Right cardiac atrium (tissue), 5 donors: Measurements from ENCODE around the gene EPHA6. TPM values are rescaled to one million over a fixed set of nuclear protein-coding genes. Genes with fewer than 3 reads are reported as not detected.

ENCODE experiments used
- ATAC-seq, 2 donors: fragments of 200-7000 bp; cut with Tn5 transposase; one replicate each; pipeline versions ENCODE4 v1.8.0 to v1.9.1; 2020; ENCODE audit warnings: moderate library complexity in 2 of 2, mild to moderate bottlenecking in 1 of 2
- DNase-seq, 3 donors: peaks; one replicate each; pipeline ENCODE4 v3.0.0-alpha.2; 2020
- H3K27ac ChIP-seq: one replicate; pipeline ENCODE4 v1.5.1; 2013; ENCODE audit warnings: mild to moderate bottlenecking, low read length, control low read depth, moderate library complexity
- H3K27me3 ChIP-seq: one replicate; pipeline ENCODE4 v1.6.1; 2013; ENCODE audit not compliant: control insufficient read depth, insufficient read depth
- H3K4me1 ChIP-seq: one replicate; pipeline ENCODE4 v1.6.1; 2013; ENCODE audit warnings: low read length; ENCODE audit not compliant: control insufficient read depth, insufficient read depth
- H3K4me3 ChIP-seq: one replicate; pipeline ENCODE4 v1.5.1; 2013; ENCODE audit warnings: low read length, control low read depth
- H3K9me3 ChIP-seq: one replicate; pipeline ENCODE4 v1.6.1; 2013; ENCODE audit warnings: low read length; ENCODE audit not compliant: control insufficient read depth
- WGBS: extraction: QIAGEN DNeasy Blood & Tissue Kit; methylation state at CpG from one replicate; pipeline ENCODE4 v1.1.7; 2013; 5-methylcytosine and 5-hydroxymethylcytosine counted together
- intact Hi-C, 4 donors: fragments of 100-400 bp; cut with DNase I; formaldehyde crosslinking; loops; one replicate each; pipeline versions ENCODE4 v1.11.0 to v1.14.0; 2022 to 2023
- polyA plus RNA-seq: library from polyadenylated mRNA; stranded (reverse); fragments of 200-250 nt; gene quantifications from one replicate; pipeline ENCODE4 v1.2.3, GENCODE V29; 2013
- total RNA-seq, 4 donors: library from RNA; stranded (reverse); fragmentation: NEBNext Ultra II Directional; extraction: Animal tissue kit (Norgen Biotek cat#: 25700); gene quantifications; one replicate each; pipeline ENCODE4 v1.2.1, GENCODE V29; 2021
- donor health status: healthy with polysubstance abuse.
- donor health status: DM: no; HTN: yes; CAD: no.
- donor health status: DM: no; HTN: no; CAD: no.
- donor health status: DM: no; HTN: yes; CAD: no; lungs with severe emphysema.
- donor health status: DM: yes; HTN: yes; CAD: no.

EPHA6 gene
- total and polyA plus RNA-seq, 5 donors: 0.05 to 1.4 (median 0.59) TPM

DNA sequence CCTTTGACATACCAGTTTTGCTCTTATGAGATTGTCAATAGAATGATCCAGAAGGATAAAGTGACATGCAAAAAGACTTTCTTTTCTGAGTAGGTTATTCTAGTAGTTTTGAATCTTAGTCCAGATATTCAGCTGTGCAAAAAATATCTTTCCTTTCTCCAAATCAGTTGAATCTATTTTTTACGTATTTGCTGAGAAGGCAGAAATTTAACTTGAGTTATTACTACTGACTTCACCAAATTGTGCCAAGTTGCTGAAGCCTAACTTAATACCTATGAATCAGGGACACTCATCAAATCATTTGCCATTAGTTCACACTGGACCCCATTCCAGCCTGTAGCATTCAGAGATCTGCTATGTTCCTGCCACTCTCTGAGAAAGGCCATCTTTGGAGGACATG is 215.6 kb downstream of the EPHA6 start:
- 88% methylated on average over 1 of the region's 1 CpG for WGBS
- Histone ChIP-seq H3K9me3 (no peaks in the 10 kb centered on the region), H3K27me3 (no peaks in the 10 kb centered on the region), H3K4me3 (no peak overlapping the region), H3K27ac (no peak overlapping the region), H3K4me1 (no peaks in the 10 kb centered on the region)
- intact Hi-C loops: no loop called here
- DNase-seq (no peak), ATAC-seq (no peak)

DNA sequence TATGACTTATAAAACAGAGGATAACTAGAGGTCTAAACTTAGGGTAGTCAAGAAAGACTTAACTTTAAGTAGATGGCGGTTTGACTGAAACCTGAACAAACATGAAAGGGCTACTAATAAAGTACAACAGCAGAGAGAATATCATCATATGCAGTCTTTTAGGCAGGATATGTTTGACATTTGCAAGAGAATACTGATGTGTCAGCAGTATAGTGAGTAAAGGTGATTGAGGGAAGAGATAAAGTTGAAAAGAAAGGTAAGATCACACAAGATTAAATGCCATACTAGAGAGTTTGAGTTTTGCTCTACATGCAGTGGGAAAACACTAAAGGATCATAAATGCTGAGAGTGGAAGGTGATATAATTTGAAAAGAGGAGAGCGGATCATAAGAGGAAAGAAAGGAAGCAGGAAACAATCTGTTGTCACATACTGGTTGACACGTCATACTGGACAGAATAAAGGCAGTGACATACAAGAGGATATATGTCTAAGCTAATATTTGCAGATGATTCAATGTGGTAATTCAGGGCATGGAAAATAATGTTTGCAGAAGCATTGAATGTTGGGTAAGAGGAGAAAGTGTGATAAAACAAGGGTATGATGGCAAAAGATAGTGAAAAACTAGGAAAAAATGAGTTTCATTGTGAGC is 223.0 kb downstream of the EPHA6 start:
- H3K9me3 ChIP-seq: no peaks in the 10 kb centered on the region
- no peaks in the 10 kb centered on the region for H3K27me3 ChIP-seq
- WGBS: 78% methylated on average over 3 of the region's 3 CpGs
- no peak overlapping the region for H3K27ac ChIP-seq
- H3K4me3 ChIP-seq: no peak overlapping the region
- intact Hi-C loops: no loop called here
- H3K4me1 ChIP-seq: no peaks in the 10 kb centered on the region
- no peak for ATAC-seq
- no peak for DNase-seq

- DNase-seq (no peak), ATAC-seq (no peak)
- H3K27me3 ChIP-seq: no peaks in the 10 kb centered on the region
- no peak overlapping the region for H3K27ac ChIP-seq
- H3K4me3 ChIP-seq: no peak overlapping the region
- no peaks in the 10 kb centered on the region for H3K4me1 ChIP-seq
- no peaks in the 10 kb centered on the region for H3K9me3 ChIP-seq
- WGBS: 55% methylated on average over 2 of the region's 2 CpGs
- intact Hi-C loops: no loop called here
Observed at GRCh38 chr3:97043411-97043810, 229.0 kb downstream of the EPHA6 start.

DNA sequence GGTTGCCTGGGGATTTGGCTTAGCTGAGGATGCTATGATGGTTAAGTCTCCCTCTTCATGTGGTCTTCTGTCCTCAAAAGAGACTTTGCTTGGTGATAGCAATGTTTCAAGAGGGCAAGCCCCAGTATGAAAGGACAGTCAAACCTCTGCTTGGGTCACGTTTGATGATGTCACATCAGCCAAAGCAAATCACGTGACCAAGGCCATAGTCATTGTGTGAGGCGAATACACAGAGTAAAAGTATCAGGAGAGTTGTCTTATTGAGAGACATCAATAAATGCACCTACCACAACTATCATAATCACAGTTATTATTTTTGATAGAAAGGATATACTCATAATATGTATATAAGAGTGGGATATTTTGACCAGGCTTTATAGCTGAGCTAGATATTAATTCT is 243.0 kb downstream of the EPHA6 start:
- Histone ChIP-seq H3K4me1 (no peaks in the 10 kb centered on the region), H3K27me3 (no peaks in the 10 kb centered on the region), H3K9me3 (no peaks in the 10 kb centered on the region), H3K27ac (no peak overlapping the region), H3K4me3 (no peak overlapping the region)
- 85% methylated on average over 3 of the region's 3 CpGs for WGBS
- DNase-seq (no peak), ATAC-seq (no peak)
- intact Hi-C loops: no loop called here

GRCh38 chr3:97059168-97059567 is 244.8 kb downstream of the EPHA6 start:
- DNase-seq (no peak), ATAC-seq (no peak)
- intact Hi-C loops: no loop called here
- Histone ChIP-seq H3K27ac (no peak overlapping the region), H3K4me1 (no peaks in the 10 kb centered on the region), H3K27me3 (no peaks in the 10 kb centered on the region), H3K9me3 (no peaks in the 10 kb centered on the region), H3K4me3 (no peak overlapping the region)
- 63% methylated on average over 1 of the region's 1 CpG for WGBS

DNA sequence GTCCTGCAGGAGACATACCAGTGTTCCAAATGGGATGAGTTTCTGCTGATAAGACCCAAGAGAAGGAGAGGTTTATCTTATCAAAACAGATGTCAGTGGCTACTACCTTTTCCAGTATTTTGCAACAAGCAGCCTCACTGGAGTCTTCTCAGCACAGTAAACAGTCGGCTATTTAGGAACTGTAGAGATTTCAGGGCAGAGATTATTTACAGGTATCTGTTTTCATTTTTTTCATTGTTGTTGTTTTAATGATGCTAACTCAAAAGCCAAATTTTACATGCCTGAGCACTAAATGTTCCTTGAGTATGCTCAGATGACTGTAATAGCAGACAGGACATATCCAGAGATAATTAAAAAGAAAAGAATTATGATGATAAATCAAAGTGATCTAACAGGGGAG is 252.1 kb downstream of the EPHA6 start:
- Histone ChIP-seq H3K27me3 (no peaks in the 10 kb centered on the region), H3K9me3 (no peaks in the 10 kb centered on the region), H3K4me1 (no peaks in the 10 kb centered on the region), H3K27ac (no peak overlapping the region), H3K4me3 (no peak overlapping the region)
- intact Hi-C loops: no loop called here
- DNase-seq (no peak), ATAC-seq (no peak)
- WGBS: 15% methylated on average over 1 of the region's 1 CpG

GRCh38 chr3:97070302-97070701 is 255.9 kb downstream of the EPHA6 start:
- no peaks in the 10 kb centered on the region for H3K27me3 ChIP-seq
- no peak overlapping the region for H3K27ac ChIP-seq
- H3K9me3 ChIP-seq: no peaks in the 10 kb centered on the region
- ATAC-seq: no peak
- no peaks in the 10 kb centered on the region for H3K4me1 ChIP-seq
- intact Hi-C loops: no loop called here
- H3K4me3 ChIP-seq: no peak overlapping the region
- DNase-seq: no peak

- H3K27me3 ChIP-seq: no peaks in the 10 kb centered on the region
- H3K27ac ChIP-seq: no peak overlapping the region
- no peak overlapping the region for H3K4me3 ChIP-seq
- intact Hi-C loops: no loop called here
- no peaks in the 10 kb centered on the region for H3K4me1 ChIP-seq
- WGBS: 68% methylated on average over 2 of the region's 2 CpGs
- ATAC-seq (no peak), DNase-seq (no peak)
- no peaks in the 10 kb centered on the region for H3K9me3 ChIP-seq
Observed at GRCh38 chr3:97074546-97074945, 260.2 kb downstream of the EPHA6 start.

DNA sequence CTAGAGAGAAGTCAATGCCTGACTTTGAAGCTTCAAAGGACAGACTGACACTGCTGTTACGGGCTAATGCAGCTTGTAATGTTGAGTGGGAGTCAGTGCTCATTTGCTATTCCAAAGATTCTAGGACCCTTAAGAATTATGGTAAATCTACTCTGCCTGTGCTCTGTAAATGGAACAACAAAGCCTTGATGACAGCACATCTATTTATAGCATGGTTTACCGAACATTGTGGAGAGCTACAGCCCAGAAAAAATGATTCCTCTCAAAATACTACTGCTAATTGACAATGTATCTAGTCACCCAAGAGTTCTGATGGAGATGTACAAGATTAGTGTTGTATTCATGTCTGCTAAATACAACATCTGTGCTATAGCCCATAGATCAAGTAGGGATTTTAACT is 262.3 kb downstream of the EPHA6 start:
- 30% methylated on average over 2 of the region's 2 CpGs for WGBS
- no peak overlapping the region for H3K4me3 ChIP-seq
- no peak for ATAC-seq
- H3K9me3 ChIP-seq: no peaks in the 10 kb centered on the region
- no peaks in the 10 kb centered on the region for H3K27me3 ChIP-seq
- no peak overlapping the region for H3K27ac ChIP-seq
- intact Hi-C loops: no loop called here
- no peaks in the 10 kb centered on the region for H3K4me1 ChIP-seq
- DNase-seq: no peak

DNA sequence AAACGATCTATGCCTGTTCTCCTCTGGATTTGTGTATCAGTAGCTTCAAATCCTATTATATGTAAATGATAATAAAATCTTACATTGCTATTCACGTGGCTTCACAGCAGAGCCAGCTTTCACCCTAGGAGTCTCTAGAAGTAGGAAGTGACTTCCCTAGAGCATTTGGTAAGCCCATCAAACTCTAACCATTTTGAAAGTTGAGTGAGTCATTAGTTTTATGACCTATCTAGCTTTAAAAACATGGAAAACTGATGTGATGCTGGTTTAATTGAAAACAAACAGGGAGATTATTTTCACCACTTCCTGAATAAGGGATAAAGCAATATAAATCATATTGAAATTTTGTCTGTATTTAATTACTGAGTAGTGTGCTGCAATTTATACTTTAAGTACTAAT is 275.2 kb downstream of the EPHA6 start:
- Histone ChIP-seq H3K4me3 (no peak overlapping the region), H3K9me3 (no peaks in the 10 kb centered on the region), H3K27me3 (no peaks in the 10 kb centered on the region), H3K4me1 (no peaks in the 10 kb centered on the region), H3K27ac (no peak overlapping the region)
- no peak for ATAC-seq
- no peak for DNase-seq
- WGBS: 60% methylated on average over 2 of the region's 2 CpGs
- intact Hi-C loops: no loop called here

- no peak for ATAC-seq
- no peak for DNase-seq
- Histone ChIP-seq H3K4me3 (no peak overlapping the region), H3K4me1 (no peaks in the 10 kb centered on the region), H3K27ac (no peak overlapping the region), H3K27me3 (no peaks in the 10 kb centered on the region), H3K9me3 (no peaks in the 10 kb centered on the region)
- intact Hi-C loops: no loop called here
Observed at GRCh38 chr3:97102641-97103040, 288.2 kb downstream of the EPHA6 start.

DNA sequence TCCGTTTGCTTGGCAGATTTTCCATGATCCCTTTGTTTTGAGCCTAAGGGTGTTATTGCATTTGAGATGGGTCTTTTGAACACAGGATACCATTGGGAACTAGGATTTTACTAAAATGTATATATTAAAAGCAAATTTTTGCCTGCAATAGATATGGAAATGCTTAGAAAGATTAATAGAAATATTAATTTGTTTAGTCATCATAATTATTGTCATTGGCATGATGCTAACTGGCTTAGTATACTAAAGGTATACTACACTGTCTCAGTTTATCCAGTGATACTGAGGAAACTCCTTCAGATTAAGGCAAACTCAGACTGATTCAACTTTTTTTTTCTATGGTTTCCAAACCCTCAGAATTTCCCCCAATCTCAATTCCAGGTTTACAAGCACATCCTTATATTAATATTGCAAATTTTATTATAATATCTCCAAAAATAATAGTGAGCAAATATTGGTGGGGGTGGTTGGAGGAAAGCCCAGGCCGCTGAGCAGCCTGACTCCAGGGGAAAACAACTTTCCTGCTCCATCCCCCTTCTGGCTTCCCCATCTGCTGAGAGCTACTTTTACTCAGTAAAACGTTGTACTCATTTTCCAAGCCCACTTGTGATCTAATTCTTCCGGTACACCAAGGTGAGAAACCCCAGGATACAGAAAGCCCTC is 291.7 kb downstream of the EPHA6 start:
- Histone ChIP-seq H3K4me1 (no peaks in the 10 kb centered on the region), H3K9me3 (no peaks in the 10 kb centered on the region)
- ATAC-seq: no peak

More for the DNA sequence above, 291.7 kb downstream of the EPHA6 start:
- Histone ChIP-seq H3K27me3 (no peaks in the 10 kb centered on the region), H3K4me3 (no peak overlapping the region), H3K27ac (no peak overlapping the region)
- intact Hi-C loops: no loop called here
- WGBS: 40% methylated on average over 4 of the region's 4 CpGs
- no peak for DNase-seq
